GM18858 (cell line): ENCODE results near the gene GBP7.

ENCODE experiments used
- ATAC-seq: cut with Tn5 transposase; IDR thresholded peaks from one replicate; pipeline ENCODE4 v1.9.1; 2021; ENCODE audit not compliant: unreplicated experiment

GBP7 gene

GRCh38 chr1:89121641-89122040 is 54.2 kb downstream of the GBP7 start:
- ATAC-seq: no peak

- no peak for ATAC-seq
Measured at GRCh38 chr1:89114662-89115061, 61.1 kb downstream of the GBP7 start.

GRCh38 chr1:89112871-89113613 is 62.8 kb downstream of the GBP7 start:
- no peak for ATAC-seq

GRCh38 chr1:89104687-89105086 is 71.1 kb downstream of the GBP7 start:
- ATAC-seq: no peak

- ATAC-seq: no peak
Measured at GRCh38 chr1:89104147-89104546, 71.7 kb downstream of the GBP7 start.

GRCh38 chr1:89102021-89102420 is 73.8 kb downstream of the GBP7 start:
- no peak for ATAC-seq

GRCh38 chr1:89100412-89100811 is 75.4 kb downstream of the GBP7 start:
- ATAC-seq: no peak

- ATAC-seq: no peak
Measured at GRCh38 chr1:89098857-89099256, 76.9 kb downstream of the GBP7 start.

GRCh38 chr1:89095737-89096136 is 80.1 kb downstream of the GBP7 start:
- ATAC-seq: no peak

- ATAC-seq: no peak
Measured at GRCh38 chr1:89089962-89090361, 85.8 kb downstream of the GBP7 start.

GRCh38 chr1:89088572-89088971 is 87.2 kb downstream of the GBP7 start:
- ATAC-seq: no peak

GRCh38 chr1:89087241-89087640 is 88.6 kb downstream of the GBP7 start:
- no peak for ATAC-seq

GRCh38 chr1:89085781-89086180 is 90.0 kb downstream of the GBP7 start:
- no peak for ATAC-seq
